Measurements from ENCODE around the gene CELSR3.

GRCh38 chr3:48599509-48600285 lies 63.0 kb downstream of the CELSR3 start:
- TF ChIP-seq SIN3A (IDR thresholded peaks at IDR 0.05; ENCODE audit: borderline replicate concordance, insufficient read depth, low read depth, low read length) (no peak), TCF7L2 (IDR thresholded peaks at IDR 0.05; ENCODE audit: low read depth, low read length) (no peak), CTCF (IDR thresholded peaks at IDR 0.05) (no peak), REST (IDR thresholded peaks at IDR 0.05; ENCODE audit: insufficient read depth in 1 of 2, low read depth in 2 of 2, low read length in 1 of 2) (no peak)
